Activated T-helper 2 cell treated with anti-CD3 and anti-CD28 coated beads, Interferon-gamma antibody, Interleukin-2, Interleukin-4, amounts not matched to agents 10 μg/mL and 5 μg/mL and 100 μg/mL, durations not matched to agents 14 hours and 24 hours and 36 hours (primary cell): ENCODE measurements around the gene NOS3. TPM values are rescaled to one million over a fixed set of nuclear protein-coding genes. Genes with fewer than 3 reads are reported as not detected.

Experiments
- DNase-seq: peaks from one replicate; pipeline ENCODE4 v3.0.0; 2021; ENCODE audit warnings: low spot score
- H3K27ac Mint-ChIP-seq: one replicate; pipeline ENCODE4 v1.8.0; 2021; ENCODE audit warnings: mixed read lengths
- H3K27me3 Mint-ChIP-seq: one replicate; pipeline ENCODE4 v1.8.0; 2021; ENCODE audit warnings: low read depth, mixed read lengths
- H3K36me3 Mint-ChIP-seq: one replicate; pipeline ENCODE4 v1.8.0; 2021; ENCODE audit warnings: low read depth, mixed read lengths
- H3K4me1 Mint-ChIP-seq: one replicate; pipeline ENCODE4 v1.8.0; 2021; ENCODE audit warnings: low read depth, mixed read lengths
- H3K4me3 Mint-ChIP-seq: one replicate; pipeline ENCODE4 v1.8.0; 2021; ENCODE audit warnings: low read depth, mild to moderate bottlenecking, moderate library complexity, mixed read lengths
- H3K9me3 Mint-ChIP-seq: one replicate; pipeline ENCODE4 v1.8.0; 2021; ENCODE audit warnings: mixed read lengths
- intact Hi-C: fragments of 100-400 bp; cut with micrococcal nuclease; formaldehyde crosslinking; loops from one replicate; pipeline ENCODE4 v1.15.1; 2023
- total RNA-seq: library from RNA; stranded (reverse); gene quantifications from 2 replicates; pipeline ENCODE4 v1.2.3, GENCODE V29; 2022

NOS3 gene
- total RNA-seq, 1 donor from 2014 or later: 9.8 TPM

- peak overlapping the region; percentile 57 for H3K27ac Mint-ChIP-seq
- DNase-seq: no peak
- H3K4me1 Mint-ChIP-seq: peaks cover 24% of the 10 kb centered on the region
- H3K9me3 Mint-ChIP-seq: no peaks in the 10 kb centered on the region
- peak overlapping the region; percentile 94 for H3K4me3 Mint-ChIP-seq
- peaks cover 16% of the 10 kb centered on the region for H3K36me3 Mint-ChIP-seq
- no peaks in the 10 kb centered on the region for H3K27me3 Mint-ChIP-seq
- intact Hi-C loops: no loop called here
Measured at GRCh38 chr7:151061213-151062110, 70.6 kb downstream of the NOS3 start.

- H3K4me3 Mint-ChIP-seq: no peak overlapping the region
- peaks cover 20% of the 10 kb centered on the region for H3K4me1 Mint-ChIP-seq
- peaks cover 18% of the 10 kb centered on the region for H3K36me3 Mint-ChIP-seq
- DNase-seq: no peak
- no peaks in the 10 kb centered on the region for H3K9me3 Mint-ChIP-seq
- intact Hi-C loops: no loop called here
- H3K27ac Mint-ChIP-seq: no peak overlapping the region
- H3K27me3 Mint-ChIP-seq: no peaks in the 10 kb centered on the region
Measured at GRCh38 chr7:151062111-151062398, 71.2 kb downstream of the NOS3 start.

GRCh38 chr7:151062399-151063211 is 71.8 kb downstream of the NOS3 start:
- no peak for DNase-seq
- H3K36me3 Mint-ChIP-seq: peaks cover 22% of the 10 kb centered on the region
- intact Hi-C loops: no loop called here
- H3K9me3 Mint-ChIP-seq: no peaks in the 10 kb centered on the region
- H3K27me3 Mint-ChIP-seq: no peaks in the 10 kb centered on the region
- no peak overlapping the region for H3K4me3 Mint-ChIP-seq
- peaks cover 15% of the 10 kb centered on the region for H3K4me1 Mint-ChIP-seq
- H3K27ac Mint-ChIP-seq: no peak overlapping the region

- Mint-ChIP-seq H3K27me3 (no peaks in the 10 kb centered on the region), H3K27ac (no peak overlapping the region), H3K36me3 (peaks cover 27% of the 10 kb centered on the region), H3K4me3 (no peak overlapping the region), H3K9me3 (no peaks in the 10 kb centered on the region), H3K4me1 (peaks cover 15% of the 10 kb centered on the region)
- DNase-seq: no peak
- intact Hi-C loops: no loop called here
Measured at GRCh38 chr7:151063212-151063561, 72.4 kb downstream of the NOS3 start.

Other genes with a start within 250 kb of the NOS3 start
- gene TMEM176B, start 190.7 kb upstream of the NOS3 start, total RNA-seq: 0.14 TPM in 1 of 2 replicates, not detected in the other
- gene TMEM176A, start 190.2 kb upstream of the NOS3 start, total RNA-seq: not detected in 2 replicates
- 0.16 TPM in 1 of 2 replicates, not detected in the other for gene AOC1, start 138.5 kb upstream of the NOS3 start, total RNA-seq
- gene KCNH2, start 12.7 kb upstream of the NOS3 start, total RNA-seq: 0.30 and 0.41 TPM in 2 replicates
- gene ATG9B, start 33.5 kb downstream of the NOS3 start, total RNA-seq: 5.0 and 6.4 TPM in 2 replicates
- gene ABCB8, start 37.4 kb downstream of the NOS3 start, total RNA-seq: 59.5 and 59.6 TPM in 2 replicates
- gene ASIC3, start 57.5 kb downstream of the NOS3 start, total RNA-seq: 3.3 and 4.0 TPM in 2 replicates
- gene CDK5, start 66.9 kb downstream of the NOS3 start, total RNA-seq: 24.1 and 25.7 TPM in 2 replicates
- 106 and 109 TPM in 2 replicates for gene SLC4A2, start 68.6 kb downstream of the NOS3 start, total RNA-seq
- gene FASTK, start 89.8 kb downstream of the NOS3 start, total RNA-seq: 83.2 and 85.2 TPM in 2 replicates
- gene TMUB1, start 92.5 kb downstream of the NOS3 start, total RNA-seq: 57.4 and 60.8 TPM in 2 replicates
- gene AGAP3, start 95.5 kb downstream of the NOS3 start, total RNA-seq: 62.5 and 64.4 TPM in 2 replicates
- gene GBX1, start 176.7 kb downstream of the NOS3 start, total RNA-seq: not detected in 2 replicates
- not detected in 2 replicates for gene ASB10, start 196.2 kb downstream of the NOS3 start, total RNA-seq
- not detected in 2 replicates for gene H2BK1, start 219.5 kb downstream of the NOS3 start, total RNA-seq
- 63.4 and 69.2 TPM in 2 replicates for gene ABCF2, start 236.2 kb downstream of the NOS3 start, total RNA-seq
- 43.8 and 46.0 TPM in 2 replicates for gene CHPF2, start 241.5 kb downstream of the NOS3 start, total RNA-seq